GM20431 (cell line): Measurements from ENCODE around the gene SYNPO.

Experiments used
- in situ Hi-C: fragments of 300-500 bp; cut with MseI, MboI; formaldehyde crosslinking; loops from one replicate; pipeline ENCODE4 v1.15.0; 2020; ENCODE audit warnings: low sequenced_read_pairs; ENCODE audit not compliant: unreplicated experiment

The SYNPO gene

DNA sequence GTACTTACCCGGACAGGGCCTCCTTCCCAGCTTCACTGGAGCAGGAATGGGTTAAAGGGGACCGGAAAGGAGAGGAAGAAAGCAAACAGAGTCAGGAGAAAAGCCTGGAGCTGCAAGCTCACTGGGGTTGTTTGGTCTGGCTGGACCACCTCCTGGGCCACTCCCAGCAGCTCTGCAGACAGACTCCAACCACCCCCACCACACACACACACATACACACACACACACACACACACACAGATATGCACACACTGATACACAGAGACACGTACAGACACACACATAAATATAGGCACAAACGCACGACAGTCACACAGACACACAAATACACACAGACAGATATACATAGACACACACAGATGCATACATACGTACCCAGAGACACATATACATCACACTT is 34.9 kb upstream of the SYNPO start:
- in situ Hi-C loops, result no loop called here

DNA sequence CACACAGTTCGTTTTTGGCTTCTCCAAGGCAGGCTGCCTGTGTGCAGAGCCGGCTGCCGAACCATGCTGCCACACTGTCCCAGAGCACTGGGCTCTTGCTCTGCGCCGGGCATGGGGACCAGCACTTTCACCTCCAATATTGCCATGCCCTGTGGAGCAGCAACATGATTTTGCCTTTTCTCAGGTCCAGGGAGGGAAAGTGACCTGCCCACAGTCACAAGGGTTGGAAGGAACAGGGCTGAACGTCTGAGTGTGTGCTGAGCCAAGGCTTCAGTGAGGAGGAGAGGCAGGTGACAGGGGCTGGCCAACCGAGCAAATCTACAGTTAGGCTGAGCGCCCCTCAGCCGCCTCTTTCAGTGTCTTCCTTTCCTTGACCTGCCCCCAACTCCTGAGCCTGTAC is 34.0 kb upstream of the SYNPO start:
- in situ Hi-C loops, result no loop called here

DNA sequence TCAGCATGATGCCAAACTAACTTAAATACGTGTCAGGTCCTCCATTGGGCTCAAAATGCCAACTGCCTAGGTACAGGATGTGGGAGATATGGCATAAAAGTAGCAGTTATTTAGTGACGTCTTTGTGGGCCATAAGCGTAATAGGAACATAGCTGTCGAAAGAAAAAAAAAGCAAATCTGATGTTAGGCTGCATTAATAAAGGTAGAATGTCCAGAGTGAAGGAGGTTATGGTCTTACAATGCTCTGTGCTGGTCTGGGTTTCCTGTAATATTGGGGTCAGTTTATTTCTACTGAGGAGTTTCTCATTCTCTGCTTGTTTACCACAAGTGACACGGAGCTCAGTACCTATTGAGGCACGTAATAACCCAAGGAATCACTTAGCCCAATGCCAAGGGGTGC is 33.4 kb upstream of the SYNPO start:
- in situ Hi-C loops, result no loop called here

DNA sequence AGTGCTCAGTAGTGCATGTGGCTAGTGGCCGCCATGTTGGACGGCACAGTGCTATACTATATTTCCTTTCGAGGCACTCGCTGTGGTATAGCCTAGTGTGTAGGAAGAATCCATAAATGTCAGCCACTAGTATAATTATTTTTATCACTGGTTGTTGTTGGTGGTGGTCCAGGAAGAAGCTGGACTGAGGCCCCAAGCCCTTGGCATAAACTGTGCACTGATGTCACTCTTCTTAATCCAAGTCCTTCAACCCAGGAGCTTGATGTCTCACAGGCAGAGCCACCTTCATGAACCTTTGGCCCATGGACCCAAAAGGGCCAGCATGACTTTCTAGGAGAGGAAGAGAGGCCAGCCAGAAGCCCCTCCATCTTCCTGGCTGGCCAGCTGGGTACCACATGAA is 32.5 kb upstream of the SYNPO start:
- in situ Hi-C loops, result no loop called here

DNA sequence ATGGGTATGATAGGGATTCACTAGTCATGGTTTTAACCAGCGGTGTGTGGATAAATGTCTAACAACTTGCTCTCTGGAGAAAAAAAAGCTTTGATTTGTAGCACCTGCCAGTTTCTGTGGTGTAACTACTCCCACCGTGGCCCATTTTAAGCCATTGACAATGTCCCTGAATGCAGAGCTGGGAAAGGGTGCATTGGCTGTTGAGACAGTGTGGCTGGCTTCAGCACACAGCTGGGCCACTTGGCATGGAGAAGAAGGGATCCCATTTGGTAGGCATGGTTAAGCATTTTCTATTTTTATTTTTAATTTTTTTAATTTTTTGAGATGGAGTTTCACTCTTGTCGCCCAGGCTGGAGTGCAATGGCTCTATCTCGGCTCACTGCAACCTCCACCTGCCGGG is 31.5 kb upstream of the SYNPO start:
- in situ Hi-C loops, result no loop called here

DNA sequence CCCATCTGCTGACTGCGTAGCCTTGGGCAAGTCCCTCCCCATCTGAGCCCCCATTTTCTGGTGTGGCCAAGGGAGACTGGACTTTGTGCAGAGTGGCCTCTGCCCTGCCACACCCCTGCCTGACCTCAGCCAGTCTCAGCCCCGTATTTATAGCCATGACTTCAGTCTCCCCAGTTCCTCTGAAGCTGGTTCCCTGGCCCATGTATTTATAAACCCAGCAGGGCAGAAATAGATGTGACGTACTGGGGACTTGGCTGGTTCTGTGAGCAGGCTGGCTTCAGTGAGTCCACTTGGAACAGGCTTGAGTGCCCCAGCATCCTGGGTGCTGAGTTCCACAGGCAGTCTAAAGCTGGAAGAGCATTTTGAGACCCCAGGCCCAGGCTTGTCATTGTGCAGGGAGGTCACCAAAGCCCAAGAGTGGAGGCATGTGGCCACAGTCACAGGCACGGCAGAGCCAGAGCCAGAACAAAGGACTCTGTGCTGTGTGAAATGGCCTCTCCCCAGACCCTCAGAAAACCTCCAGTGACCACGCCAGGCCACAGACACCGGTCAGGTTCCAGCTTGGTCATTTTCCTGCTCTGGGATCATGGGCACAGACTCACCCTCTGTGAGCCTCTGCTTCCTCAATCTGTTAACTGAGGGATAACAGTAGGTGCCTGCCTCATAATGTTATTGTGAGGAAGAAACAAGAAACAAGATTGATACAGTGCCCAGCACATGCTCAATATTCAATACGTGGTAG is 30.4 kb upstream of the SYNPO start:
- in situ Hi-C loops, result no loop called here

DNA sequence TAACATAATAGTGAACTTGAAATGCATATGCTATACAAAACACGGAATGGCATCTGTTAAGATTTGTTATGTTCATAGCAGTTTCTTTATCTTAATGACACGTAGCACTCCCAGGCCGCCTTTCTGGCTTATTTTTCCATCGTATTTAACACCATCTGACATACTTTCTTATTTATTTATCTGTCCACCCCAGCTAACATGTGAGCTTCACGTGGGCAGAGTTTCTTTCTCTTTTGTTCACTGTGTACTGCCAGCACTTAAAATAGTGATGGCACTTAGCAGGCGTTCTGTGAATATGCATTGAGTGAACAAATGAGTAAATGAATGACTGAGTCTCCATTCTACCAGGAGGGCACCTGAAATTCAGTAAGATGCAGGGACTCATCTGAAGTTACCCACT is 29.4 kb upstream of the SYNPO start:
- in situ Hi-C loops, result no loop called here

DNA sequence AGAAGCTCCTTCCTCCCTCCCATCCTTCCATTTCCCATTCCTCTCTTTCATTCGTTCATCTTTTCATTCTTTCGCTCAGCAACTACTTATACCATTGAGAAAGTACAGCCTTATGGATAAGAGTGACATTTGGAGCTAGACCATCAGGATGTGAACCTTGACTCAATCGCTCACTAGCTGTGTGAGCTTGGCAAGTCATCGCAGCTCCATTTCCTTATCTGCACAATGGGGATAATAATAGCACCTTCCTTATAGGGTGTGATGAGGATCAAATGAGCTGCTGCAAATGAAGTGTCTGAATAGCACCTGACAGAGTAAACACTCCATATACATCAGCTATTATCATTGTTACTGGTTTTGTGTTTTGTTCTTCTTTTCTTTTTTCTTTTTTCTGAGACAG is 28.1 kb upstream of the SYNPO start:
- in situ Hi-C loops, result no loop called here

DNA sequence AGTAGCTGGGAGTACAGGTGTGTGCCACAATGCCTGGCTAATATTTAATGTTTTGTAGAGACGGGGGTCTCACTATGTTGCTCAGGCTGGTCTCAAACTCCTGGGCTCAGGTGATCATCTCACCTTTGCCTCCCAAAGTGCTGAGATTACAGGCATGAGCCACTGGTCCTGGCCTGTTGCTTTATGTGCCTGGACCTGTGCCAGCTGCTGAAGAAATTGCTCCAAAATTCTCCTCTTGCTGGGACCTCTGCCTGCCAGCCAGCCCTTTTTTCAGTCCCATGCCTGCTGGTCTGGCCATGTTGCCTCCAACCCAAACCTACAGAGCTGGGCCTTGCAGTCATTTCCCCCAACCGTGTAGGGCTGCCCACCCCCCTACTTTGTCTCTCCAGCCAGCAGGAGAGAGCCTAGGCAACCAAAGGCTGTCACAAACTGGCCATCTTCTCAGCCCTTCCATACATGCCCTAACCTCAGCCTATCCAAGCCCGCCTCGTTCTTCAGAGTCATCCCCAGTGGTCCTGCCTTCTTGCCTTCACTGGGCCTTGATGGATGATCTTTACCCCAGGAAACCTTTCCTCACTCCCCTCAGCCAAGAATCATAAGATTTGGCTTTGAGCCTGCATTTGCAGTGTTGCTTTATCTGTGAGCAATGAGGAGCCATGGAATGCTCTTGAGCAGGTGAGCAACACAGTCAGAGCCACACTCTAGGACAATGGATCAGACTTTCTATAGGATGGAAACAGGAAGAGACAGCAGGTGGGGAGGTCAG is 27.4 kb upstream of the SYNPO start:
- in situ Hi-C loops, result no loop called here

DNA sequence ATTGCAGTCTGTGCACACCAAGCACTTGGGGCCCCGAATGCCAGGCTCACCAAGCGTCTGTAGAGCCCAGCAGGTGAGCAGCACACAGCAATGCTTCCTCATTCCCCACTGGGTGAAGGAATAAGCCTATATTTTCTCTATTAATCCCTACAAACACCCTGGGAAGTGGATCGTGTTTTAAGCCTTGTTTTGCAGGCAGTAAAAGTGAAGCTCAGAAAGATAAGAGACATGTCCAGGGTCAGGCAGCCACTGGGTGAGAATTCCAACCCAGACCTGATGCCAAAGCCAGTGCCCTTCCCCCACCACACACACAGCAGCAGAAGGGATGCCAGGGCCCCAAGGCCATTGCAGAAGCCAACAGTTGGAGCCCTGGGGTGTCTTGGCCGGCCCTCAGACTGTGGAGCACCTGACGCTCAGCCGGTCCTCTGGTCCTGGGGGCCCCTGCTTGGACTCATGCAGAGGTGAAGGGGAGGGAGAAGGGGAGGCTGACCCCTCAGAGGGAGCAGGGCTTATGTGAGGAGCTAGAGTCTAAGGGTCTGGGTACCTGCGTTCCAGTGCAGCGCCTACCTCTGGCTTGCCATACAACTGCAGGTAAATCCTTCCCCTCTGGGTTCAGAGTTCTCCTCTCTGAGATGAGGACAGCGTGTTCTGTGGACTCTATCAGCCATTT is 26.3 kb upstream of the SYNPO start:
- in situ Hi-C loops, result no loop called here

DNA sequence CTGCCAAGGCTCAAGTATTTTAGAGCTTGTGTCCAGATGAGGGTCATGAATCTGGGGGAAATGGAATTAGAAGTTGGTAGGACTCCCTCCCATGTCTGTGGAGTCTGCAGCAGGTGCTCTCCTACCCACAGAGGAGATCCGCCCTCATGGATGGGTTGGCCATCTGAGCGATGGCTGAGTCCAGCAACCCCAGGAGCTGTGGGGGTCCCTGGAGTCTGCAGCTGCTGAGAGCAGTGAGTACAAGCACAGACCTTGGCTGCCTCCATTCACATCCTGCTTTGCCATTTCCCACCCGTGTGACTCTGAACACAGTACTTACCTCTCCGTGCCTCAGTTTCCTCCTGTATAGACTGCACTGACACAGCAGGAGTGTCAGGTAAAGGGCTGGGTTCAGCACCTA is 25.8 kb upstream of the SYNPO start:
- in situ Hi-C loops, result no loop called here

DNA sequence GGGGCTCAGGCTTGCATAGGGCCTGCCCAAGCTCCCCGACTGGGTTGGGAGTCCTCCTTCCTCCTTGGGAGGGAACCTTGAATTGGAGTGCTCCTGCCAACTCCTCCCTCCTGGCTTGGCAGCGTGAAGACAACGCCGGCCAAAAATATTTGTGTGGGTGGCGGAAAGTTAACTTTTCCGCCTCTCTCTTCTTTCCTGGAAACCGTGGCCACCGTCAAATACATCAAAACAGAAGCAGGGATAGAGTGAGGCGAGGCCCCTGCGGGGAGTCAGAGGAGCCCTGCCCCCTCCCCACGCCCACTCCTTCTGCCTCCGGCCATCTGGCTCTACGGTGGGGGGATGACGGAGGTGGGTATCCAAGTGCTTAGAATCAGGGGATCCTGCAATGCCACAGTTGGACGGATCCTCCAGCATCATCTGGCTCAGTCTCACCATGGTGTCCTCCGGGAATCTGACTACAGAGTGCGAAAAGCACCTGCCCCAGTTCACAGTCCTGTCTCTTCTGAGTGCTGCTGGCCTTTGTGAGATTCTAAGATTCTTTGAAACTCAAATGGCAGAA is 25.2 kb upstream of the SYNPO start:
- in situ Hi-C loops, result no loop called here

DNA sequence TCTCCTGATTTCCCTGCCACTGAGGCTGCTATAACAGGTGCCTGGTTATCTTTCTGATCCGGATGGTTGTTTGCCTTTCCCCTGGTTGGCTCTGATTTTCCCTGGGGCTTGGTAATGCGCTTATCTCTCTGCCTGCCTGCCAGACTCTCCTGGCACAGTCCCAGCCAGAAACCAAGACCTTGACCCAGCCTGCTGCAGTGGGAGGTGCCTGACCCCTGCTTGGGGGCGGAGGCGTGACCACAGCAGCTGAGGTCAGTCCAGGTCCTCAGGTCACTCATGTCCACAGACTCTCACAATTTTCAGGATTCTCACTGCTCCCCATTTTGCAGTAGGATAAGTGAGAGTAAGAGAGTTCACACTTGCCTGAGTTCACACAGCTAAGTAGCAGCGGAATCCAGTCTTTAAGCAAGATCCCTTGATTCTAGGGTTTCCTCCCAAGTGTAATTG is 24.4 kb upstream of the SYNPO start:
- in situ Hi-C loops, result no loop called here

DNA sequence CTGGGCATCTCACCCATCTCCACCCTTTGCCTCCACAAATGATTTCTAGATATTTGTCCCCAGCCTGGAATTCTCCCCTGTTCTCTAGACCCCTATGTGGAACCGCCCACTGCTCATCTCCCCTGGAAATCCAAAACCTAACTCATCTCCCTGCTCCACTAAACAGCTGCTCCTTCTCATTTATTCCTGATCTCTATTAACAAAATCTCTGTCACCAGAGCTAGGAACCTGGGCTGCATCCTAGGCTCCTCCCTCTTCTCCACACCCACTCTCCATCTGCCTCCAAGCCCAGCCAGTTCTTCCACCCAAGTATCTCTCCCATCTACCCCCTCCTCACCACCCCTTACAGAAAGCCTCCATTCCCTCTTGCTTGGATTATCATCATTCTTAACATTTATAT is 24.0 kb upstream of the SYNPO start:
- in situ Hi-C loops, result no loop called here

DNA sequence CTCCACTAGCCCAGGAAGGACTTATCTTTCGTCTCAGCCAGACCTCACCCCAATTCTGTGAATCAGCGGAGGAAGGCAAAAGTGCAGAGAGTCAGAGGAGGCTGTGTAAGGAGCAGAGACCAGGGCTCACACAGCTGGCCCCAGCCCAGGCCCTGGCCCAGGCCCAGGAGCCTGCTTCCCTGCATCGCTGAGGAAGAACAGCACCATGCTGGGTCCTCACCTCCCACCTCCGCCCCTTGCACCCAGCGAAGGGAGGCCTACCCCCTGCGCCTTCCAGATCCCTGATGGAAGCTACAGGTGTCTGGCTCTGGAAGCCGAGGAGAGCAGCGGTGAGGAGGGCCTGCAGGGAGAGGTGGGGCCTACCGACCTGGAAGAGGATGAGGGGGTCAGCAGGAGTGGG is 22.3 kb upstream of the SYNPO start:
- in situ Hi-C loops, result no loop called here

DNA sequence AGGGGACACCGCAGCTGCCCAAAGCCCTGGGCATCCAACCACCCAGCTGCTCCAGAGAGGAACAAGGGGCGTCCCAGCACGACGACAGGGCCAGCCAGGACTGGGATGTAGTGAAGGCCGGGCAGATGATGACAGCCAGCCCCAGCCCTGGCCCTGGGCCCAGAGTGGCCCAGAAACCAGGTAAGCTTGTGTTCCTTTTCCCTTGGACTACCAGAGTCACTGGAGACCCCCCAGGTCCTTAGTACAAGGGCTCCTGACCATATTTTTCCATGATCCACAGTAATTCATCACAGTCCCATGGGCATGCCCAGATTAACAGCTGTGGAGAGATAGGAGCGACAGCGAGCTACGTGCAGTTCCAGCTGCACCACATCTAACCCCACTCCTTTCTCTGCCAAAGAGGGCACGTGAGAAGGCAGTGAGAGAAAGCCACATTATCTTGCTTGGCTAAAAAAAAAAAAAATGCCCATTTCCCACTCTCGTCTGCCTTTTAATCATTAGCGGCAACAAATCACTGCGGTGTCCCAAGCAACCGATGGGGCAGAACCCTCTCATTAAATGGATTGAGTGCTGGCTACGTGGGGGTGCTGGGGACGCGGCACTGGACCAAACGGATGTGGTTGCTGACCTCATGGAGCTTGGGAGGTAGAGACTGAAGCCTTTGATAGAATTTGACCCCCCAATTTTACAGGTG is 21.7 kb upstream of the SYNPO start:
- in situ Hi-C loops, result no loop called here

DNA sequence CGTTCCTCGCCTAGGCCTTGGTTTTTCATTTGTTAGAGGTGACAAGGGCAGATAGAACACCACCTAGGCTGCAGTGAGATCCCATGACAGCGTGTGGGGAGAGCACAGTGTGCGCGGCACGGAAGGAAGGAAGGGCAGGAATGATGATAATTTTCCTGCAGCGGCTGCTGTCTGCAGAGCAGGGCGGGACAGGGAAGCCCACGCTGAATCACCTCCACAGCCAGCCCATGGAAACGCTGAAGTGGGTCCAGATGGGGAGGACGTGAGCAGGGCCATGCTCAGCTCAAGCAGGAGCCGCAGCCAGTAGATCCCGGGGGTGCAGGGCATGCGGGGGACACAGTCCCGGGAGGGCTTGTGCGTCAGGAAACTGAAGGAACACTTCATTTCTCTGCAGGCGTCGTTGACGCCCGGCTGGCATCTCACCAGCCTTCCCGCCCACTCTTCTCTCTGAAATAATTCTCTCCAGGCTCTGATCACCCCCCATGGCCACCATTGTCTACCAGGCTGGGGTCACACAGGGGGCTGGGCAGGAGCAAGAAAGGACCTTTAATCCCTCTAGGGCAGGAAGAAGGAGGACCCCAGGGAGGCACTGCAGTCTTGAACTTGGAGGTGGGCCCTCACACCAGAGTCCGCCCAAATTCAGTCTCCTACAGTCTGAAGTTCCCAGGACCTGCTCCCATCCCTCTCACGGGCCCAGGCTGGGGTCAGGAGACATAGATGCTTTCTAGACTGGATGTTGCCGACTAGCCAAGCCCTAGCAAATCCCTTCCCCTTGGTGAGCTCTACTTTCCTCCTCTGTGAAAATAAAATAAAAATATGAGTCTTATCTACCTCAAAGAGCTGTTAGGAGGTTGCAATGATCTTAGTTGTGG is 20.9 kb upstream of the SYNPO start:
- in situ Hi-C loops, result no loop called here

DNA sequence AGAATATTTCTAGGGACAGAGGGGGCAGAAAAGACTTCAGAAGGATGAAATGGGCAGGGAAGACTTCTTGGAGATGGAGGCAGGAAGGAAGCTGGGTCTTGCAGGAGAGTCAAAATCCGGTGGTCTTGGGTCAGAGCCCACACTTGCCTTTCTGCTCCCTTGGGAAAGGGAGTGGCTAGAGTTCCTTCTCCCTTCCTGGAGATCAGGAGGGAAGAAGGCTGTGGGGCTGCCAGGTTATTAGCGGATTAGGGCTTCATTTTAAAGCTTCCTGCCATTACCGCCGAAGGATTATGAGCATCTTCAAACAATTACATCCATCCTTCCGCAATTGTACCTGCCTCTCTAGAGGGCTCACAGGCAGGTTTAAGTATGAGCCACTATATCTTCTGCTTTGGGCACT is 19.2 kb upstream of the SYNPO start:
- in situ Hi-C loops, result no loop called here

DNA sequence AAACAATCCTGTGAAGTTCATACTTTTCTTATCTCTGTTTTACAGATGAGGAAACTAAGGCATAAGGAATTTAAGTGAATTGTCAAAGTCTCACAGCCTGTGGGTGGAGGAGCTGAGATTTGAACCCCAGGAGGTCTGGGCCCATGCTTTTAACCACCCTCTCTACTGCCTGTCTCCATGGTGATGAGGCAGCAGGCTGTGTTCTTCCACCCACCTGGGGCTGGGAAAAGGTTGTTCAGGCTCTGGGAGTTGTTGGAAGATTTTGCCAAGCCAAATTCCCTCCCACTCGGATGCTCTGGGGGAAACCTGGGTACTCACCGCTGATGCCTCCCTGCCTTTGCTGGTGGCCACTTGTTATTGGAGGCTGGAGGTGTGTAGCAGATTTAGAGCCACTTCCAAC is 18.3 kb upstream of the SYNPO start:
- in situ Hi-C loops, result no loop called here
